ENCODE measurements around the gene USP36.

DNA sequence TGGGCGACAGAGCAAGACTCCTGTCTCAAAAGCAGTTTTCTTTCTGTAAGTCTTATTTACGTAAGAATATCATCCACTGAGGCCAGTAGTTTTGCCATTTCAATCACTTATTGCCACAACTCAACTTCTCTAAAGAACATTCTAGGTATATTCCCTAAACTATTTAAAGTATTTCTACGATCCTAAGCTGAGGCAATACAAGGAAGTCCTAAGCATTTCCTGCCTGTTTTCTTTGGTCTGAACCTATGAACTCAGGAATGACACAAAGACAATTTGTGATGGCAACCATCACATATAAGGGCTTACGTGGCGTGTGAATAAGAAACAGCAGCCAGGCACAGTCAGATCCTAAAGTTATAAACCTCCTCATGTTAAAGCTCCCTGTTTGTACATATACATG is 14.2 kb downstream of the USP36 start:
- no peak for TF ChIP-seq EP300 (IDR thresholded peaks at IDR 0.05; ENCODE audit: borderline replicate concordance)
- TF ChIP-seq RAD21 (IDR thresholded peaks at IDR 0.05; ENCODE audit: low read depth) = no peak
- TF ChIP-seq YY1 (IDR thresholded peaks at IDR 0.05; ENCODE audit: low read depth) = no peak
- no peak for TF ChIP-seq EGR1 (IDR thresholded peaks at IDR 0.05)
- no peak for TF ChIP-seq ZBTB7A (IDR thresholded peaks at IDR 0.05; ENCODE audit: low read depth)

Measured in Ishikawa (cell line).